Peyer's patch (tissue), 4 donors: ENCODE data around the gene TMEM271.

Source experiments
- POLR2A ChIP-seq, 2 donors: fragments of 450-650 bp; IDR thresholded peaks; one replicate each; pipeline ENCODE4 v1.5.1; 2017; ENCODE audit warnings: antibody characterized with exemption in 2 of 2, mild to moderate bottlenecking in 2 of 2, moderate library complexity in 2 of 2
- TF ChIP-seq, protein P1 (sequence below), 6 experiments: fragments of 450-650 bp in 4 of 6; fragments of 200-600 bp in 2 of 6; sonication (generic) in 1 of 6; IDR thresholded peaks; one replicate each; pipeline ENCODE4 v1.5.1; 2017 to 2019; ENCODE audit warnings: antibody characterized with exemption in 6 of 6, mild to moderate bottlenecking in 3 of 6, moderate library complexity in 1 of 6

DNA sequence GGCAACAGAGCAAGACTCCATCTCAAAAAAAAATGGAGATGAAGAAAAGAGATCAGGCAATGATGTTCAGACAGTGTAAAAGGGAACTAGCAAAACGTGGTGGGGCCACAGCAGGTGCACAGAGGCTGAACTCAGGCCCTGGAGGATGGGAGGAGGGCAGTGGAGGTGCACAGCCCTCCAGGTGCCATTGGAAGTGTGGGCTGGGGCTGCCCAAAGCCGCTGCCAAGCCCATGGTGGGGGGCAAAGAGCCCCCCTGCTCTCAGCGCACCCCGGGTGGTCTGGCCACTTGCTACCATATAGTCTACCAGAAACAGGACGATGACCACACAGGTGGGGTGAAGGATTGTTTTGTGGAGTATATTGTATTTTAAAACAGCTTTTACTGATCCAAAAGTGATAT, 7.1 kb downstream of the TMEM271 start:
- TF ChIP-seq, protein P1, sequence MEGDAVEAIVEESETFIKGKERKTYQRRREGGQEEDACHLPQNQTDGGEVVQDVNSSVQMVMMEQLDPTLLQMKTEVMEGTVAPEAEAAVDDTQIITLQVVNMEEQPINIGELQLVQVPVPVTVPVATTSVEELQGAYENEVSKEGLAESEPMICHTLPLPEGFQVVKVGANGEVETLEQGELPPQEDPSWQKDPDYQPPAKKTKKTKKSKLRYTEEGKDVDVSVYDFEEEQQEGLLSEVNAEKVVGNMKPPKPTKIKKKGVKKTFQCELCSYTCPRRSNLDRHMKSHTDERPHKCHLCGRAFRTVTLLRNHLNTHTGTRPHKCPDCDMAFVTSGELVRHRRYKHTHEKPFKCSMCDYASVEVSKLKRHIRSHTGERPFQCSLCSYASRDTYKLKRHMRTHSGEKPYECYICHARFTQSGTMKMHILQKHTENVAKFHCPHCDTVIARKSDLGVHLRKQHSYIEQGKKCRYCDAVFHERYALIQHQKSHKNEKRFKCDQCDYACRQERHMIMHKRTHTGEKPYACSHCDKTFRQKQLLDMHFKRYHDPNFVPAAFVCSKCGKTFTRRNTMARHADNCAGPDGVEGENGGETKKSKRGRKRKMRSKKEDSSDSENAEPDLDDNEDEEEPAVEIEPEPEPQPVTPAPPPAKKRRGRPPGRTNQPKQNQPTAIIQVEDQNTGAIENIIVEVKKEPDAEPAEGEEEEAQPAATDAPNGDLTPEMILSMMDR (IDR thresholded peaks at IDR 0.05): no peak
- TF ChIP-seq POLR2A (IDR thresholded peaks at IDR 0.05): no peak
